GM10266 (cell line): ENCODE measurements around the gene TTC9B.

Experiments
- DNase-seq: peaks from one replicate; pipeline ENCODE4 v3.0.0; 2012; ENCODE audit errors: extremely low spot score
- TF ChIP-seq, protein P1 (sequence below): IDR thresholded peaks from 2 replicates; pipeline ENCODE4 v1.5.1; 2012; ENCODE audit warnings: mild to moderate bottlenecking, low read depth; ENCODE audit not compliant: control insufficient read depth, insufficient read depth; ENCODE audit errors: missing control alignments

TTC9B gene

DNA sequence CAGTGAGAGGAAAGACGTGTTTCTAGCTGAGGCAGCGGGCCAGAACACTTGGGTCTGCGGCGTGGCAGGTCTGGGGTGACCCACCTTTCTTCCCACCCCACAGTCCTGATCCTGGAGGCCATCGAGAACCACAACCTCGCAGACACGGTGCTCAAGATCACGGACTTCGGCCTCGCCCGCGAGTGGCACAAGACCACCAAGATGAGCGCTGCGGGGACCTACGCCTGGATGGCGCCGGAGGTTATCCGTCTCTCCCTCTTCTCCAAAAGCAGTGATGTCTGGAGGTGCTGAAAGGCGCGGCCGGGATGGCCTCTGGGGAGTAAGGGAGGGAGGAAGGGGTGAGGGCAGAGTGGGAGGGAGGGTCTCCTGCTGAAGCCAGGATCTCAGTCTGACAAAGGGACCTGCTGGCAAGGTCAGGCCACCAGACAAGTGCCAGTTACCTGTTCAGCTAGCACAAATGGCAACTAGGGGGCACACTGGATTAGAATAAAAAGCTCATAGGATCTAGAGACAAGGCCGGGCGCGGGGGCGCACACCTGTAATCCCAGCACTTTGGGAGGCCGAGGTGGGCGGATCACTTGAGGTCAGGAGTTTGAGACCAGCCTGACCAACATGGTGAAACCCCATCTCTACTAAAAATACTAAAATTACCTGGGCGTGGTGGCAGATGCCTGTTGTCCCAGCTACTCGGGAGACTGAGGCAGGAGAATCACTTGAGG is 19.8 kb downstream of the TTC9B start:
- TF ChIP-seq, protein P1, sequence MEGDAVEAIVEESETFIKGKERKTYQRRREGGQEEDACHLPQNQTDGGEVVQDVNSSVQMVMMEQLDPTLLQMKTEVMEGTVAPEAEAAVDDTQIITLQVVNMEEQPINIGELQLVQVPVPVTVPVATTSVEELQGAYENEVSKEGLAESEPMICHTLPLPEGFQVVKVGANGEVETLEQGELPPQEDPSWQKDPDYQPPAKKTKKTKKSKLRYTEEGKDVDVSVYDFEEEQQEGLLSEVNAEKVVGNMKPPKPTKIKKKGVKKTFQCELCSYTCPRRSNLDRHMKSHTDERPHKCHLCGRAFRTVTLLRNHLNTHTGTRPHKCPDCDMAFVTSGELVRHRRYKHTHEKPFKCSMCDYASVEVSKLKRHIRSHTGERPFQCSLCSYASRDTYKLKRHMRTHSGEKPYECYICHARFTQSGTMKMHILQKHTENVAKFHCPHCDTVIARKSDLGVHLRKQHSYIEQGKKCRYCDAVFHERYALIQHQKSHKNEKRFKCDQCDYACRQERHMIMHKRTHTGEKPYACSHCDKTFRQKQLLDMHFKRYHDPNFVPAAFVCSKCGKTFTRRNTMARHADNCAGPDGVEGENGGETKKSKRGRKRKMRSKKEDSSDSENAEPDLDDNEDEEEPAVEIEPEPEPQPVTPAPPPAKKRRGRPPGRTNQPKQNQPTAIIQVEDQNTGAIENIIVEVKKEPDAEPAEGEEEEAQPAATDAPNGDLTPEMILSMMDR, result no peak
- no peak for DNase-seq

DNA sequence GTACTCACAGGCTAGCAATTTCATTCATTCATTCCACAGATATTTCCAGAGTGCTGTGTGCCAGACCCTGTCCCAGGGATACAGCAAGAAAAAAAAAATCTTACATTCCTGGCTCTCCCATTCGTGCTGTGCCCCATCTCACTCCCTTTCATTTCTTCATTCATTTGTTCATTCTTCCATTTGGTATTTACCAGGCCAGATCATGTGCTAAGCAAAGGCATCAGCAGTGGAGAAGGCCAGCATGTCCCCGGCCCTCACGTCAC is 24.7 kb downstream of the TTC9B start:
- TF ChIP-seq, protein P1, result no peak
- no peak for DNase-seq

DNA sequence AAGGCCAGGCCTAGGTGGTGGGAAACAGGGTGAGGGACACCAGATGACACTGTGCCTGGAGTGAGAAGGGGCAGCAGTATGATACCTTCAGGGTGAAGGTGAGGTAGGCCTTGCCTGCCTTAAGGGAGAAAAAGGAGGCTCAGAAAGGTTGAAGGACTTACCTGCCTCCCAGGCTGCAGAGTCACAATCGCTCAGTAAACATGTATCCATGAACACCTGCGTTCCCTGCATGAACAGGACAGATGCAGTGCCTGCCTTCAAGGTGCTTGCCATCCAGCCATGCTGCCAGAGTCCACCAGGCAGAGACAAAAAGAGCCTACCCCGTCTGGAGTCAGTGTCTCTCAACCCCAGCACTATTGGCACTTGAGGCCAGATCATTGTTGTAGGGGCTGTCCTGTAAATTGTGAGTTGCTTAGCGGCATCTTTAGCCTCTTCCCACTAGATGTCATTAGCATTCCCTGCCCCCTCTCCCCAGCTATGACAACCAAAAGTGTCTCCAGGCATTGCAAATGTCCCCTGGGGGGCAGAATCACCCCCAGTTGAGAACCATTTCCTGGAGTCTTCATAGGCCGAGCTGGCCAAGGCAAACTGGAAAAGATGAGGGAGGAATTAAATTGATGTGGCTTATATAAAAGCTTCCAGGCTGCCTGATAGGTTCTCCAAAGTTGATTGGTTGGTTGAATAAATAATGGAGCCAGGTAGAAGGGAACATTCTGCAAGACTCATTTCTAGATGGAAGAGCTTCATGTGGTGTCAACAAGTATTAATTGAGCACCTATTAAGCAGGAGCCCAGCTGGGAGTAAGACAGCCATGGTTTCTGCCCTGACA is 25.2 kb downstream of the TTC9B start:
- no peak for DNase-seq
- TF ChIP-seq, protein P1, result no peak

DNA sequence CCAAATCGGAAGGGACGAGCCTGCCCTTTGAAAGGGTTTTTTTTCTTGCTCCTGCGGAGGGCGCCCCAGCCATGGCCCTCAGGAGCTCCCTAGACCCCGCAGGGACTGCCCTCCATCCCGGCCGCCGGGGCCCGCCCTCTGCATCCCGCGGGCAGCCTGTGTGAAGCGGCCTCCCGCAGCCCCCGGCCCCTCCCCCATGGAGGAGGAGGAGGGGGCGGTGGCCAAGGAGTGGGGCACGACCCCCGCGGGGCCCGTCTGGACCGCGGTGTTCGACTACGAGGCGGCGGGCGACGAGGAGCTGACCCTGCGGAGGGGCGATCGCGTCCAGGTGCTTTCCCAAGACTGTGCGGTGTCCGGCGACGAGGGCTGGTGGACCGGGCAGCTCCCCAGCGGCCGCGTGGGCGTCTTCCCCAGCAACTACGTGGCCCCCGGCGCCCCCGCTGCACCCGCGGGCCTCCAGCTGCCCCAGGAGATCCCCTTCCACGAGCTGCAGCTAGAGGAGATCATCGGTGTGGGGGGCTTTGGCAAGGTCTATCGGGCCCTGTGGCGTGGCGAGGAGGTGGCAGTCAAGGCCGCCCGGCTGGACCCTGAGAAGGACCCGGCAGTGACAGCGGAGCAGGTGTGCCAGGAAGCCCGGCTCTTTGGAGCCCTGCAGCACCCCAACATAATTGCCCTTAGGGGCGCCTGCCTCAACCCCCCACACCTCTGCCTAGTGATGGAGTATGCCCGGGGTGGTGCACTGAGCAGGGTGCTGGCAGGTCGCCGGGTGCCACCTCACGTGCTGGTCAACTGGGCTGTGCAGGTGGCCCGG is 26.1 kb downstream of the TTC9B start:
- TF ChIP-seq, protein P1, result peak; percentile 30
- DNase-seq, result peak; percentile 75

DNA sequence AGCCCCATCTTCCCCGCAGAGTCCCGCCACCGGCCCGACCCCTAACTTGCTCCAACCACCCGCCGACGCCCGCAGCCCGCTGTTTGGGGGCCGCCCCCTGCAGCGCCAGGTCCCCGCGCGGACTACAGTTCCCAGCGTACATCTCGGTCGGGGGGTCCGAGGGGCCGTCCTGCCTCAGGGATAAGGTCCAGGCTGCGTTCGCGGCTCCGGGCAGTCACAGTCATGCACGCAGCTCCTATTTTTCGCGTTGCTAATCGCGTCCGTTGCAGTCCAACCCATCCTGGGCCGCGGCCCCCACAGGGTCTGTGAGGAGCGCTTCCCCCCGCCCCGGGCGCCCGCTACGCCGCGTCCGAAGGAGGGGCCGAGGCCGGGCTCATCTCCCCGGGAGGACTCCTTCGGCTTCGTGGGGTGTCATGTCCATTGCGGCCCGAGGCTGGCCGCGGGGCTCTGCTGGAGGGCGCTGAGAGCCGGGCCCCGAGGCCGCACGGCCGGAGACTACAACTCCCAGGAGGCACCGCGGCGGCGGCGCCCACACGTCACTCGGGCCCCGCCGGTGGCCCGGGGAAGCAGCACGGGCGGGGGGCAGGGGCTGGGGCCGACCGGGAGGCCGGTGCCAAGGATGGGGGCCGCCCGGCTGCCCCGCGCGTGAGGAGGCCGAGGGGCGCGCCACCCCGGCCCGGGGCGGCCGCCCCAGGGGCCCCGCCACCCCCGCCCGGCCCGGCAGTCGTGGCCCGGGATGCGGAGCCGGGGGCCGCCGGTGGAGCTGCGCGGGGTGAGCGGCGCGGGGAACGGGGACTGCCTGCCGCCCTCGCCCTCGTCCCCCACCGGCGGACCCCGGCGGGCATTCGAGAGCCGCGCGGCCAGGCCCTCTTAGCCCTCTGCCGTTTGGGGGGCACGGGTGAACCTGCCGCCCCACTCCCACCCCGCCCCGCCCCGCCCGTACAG is 27.0 kb downstream of the TTC9B start, which contains the start of gene MAP3K10:
MAP3K10 (plus strand) TSS at position 536 of the 945 bp plus-strand sequence. CDS start 606 bp downstream, outside the sequence.
- TF ChIP-seq, protein P1, result no peak
- DNase-seq, result peak; percentile 94

DNA sequence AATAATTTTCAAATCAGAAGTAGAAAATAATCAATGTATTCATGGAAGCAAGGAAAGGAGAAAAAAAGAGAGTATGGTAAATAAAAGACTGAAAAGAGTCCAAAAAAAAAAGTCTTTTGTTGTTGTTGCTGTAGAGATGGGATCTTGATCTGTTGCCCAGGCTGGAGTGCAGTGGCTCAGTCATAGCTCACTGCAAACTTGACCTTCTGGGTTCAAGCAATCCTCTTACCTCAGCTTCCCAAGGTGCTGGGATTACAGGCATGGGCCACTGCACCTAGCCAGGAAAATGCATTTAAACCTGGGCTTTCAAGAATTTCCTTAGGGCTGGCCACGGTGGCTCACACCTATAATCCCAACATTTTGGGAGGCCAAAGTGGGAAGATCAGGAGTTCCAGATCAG is 33.9 kb downstream of the TTC9B start:
- TF ChIP-seq, protein P1, result no peak
- DNase-seq, result no peak
